GM12892 (cell line): Measurements from ENCODE around the gene SMYD1.

Experiments used
- POLR2A ChIP-seq: IDR thresholded peaks from 2 replicates; pipeline ENCODE4 v1.6.1; 2011; ENCODE audit warnings: low read depth, low read length, control low read depth
- POLR2AphosphoS5 ChIP-seq: IDR thresholded peaks from 2 replicates; pipeline ENCODE4 v1.6.1; 2011; ENCODE audit warnings: low read depth, low read length, control low read depth
- TAF1 ChIP-seq: IDR thresholded peaks from 2 replicates; pipeline ENCODE4 v1.6.1; 2011; ENCODE audit warnings: low read depth, mild to moderate bottlenecking, control low read depth, low read length, borderline replicate concordance

DNA sequence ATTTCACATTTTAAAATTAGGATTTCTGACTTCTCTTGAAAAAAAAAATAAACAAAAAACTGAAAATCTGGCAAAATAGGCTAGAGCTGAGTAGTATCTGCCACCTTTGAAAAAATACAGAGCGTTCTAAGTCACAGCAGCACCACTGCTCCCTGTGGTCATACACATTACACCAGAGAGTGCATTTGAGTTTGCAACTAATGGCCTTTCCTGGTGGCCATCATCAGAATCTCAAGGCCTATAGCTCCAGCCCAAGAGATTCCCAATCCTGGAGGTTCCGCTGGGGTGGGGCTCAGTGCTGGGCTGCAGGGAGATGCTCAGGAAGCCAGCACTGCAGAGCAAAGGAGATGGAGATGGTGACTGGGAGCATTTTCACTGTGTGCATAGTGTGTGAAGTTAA is 17.5 kb downstream of the SMYD1 start:
- TF ChIP-seq POLR2A (no peak), TAF1 (no peak), POLR2AphosphoS5 (no peak)
